Neutrophil (primary cell): ENCODE measurements around the gene IFNGR1.

Experiments used
- H3K27ac ChIP-seq: fragments of 200-600 bp; sonication (generic); 2 replicates; pipeline ENCODE4 v1.5.1; 2016; ENCODE audit warnings: mild to moderate bottlenecking, moderate library complexity
- H3K27me3 ChIP-seq: fragments of 200-600 bp; sonication (generic); 2 replicates; pipeline ENCODE4 v1.6.0; 2016; ENCODE audit warnings: mild to moderate bottlenecking
- H3K36me3 ChIP-seq: fragments of 200-600 bp; sonication (generic); 2 replicates; pipeline ENCODE4 v1.5.1; 2017
- H3K4me1 ChIP-seq, 2 experiments: fragments of 200-600 bp in 1 of 2; sonication (generic) in 1 of 2; 1 replicate in 1 of 2; 2 replicates in 1 of 2; pipeline versions ENCODE4 v1.5.1 to v1.6.1; 2013 to 2016; ENCODE audit warnings: low read depth in 1 of 2, low read length in 1 of 2, mild to moderate bottlenecking in 1 of 2, moderate library complexity in 1 of 2; ENCODE audit not compliant: control insufficient read depth in 1 of 2, insufficient read depth in 1 of 2
- H3K4me3 ChIP-seq, 2 experiments: fragments of 200-600 bp in 1 of 2; sonication (generic) in 1 of 2; 1 replicate in 1 of 2; 2 replicates in 1 of 2; pipeline ENCODE4 v1.5.1; 2013 to 2016; ENCODE audit warnings: low read depth in 1 of 2, low read length in 1 of 2, mild to moderate bottlenecking in 1 of 2, moderate library complexity in 1 of 2
- H3K9me3 ChIP-seq: fragments of 200-600 bp; sonication (generic); 2 replicates; pipeline ENCODE4 v1.5.1; 2016
- TF ChIP-seq, protein P1 (sequence below): fragments of 200-600 bp; sonication (generic); IDR thresholded peaks from 2 replicates; pipeline ENCODE4 v1.5.1; 2016; ENCODE audit warnings: antibody characterized with exemption

IFNGR1 gene

GRCh38 chr6:137218917-137219663 is at the start of gene IFNGR1:
Gene IFNGR1 (minus strand): TSS chr6:137219385. CDS start chr6:137219327, 58 bp downstream.
- TF ChIP-seq, protein P1, sequence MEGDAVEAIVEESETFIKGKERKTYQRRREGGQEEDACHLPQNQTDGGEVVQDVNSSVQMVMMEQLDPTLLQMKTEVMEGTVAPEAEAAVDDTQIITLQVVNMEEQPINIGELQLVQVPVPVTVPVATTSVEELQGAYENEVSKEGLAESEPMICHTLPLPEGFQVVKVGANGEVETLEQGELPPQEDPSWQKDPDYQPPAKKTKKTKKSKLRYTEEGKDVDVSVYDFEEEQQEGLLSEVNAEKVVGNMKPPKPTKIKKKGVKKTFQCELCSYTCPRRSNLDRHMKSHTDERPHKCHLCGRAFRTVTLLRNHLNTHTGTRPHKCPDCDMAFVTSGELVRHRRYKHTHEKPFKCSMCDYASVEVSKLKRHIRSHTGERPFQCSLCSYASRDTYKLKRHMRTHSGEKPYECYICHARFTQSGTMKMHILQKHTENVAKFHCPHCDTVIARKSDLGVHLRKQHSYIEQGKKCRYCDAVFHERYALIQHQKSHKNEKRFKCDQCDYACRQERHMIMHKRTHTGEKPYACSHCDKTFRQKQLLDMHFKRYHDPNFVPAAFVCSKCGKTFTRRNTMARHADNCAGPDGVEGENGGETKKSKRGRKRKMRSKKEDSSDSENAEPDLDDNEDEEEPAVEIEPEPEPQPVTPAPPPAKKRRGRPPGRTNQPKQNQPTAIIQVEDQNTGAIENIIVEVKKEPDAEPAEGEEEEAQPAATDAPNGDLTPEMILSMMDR: peak; percentile 48
- peak within 1 kb of the TSS; percentile 100 for H3K27ac ChIP-seq

GRCh38 chr6:137268911-137269310 is 49.7 kb upstream of the IFNGR1 start:
- Histone ChIP-seq H3K4me3 (no peak overlapping the region), H3K27ac (no peak overlapping the region), H3K9me3 (no peaks in the 10 kb centered on the region), H3K36me3 (no peaks in the 10 kb centered on the region), H3K4me1 (peaks cover 7 to 9% of the 10 kb centered on the region in 2 experiments), H3K27me3 (no peaks in the 10 kb centered on the region)
- TF ChIP-seq, protein P1: no peak

More at GRCh38 chr6:137218917-137219663, at the start of gene IFNGR1:
- Histone ChIP-seq H3K4me1 (peaks cover 85 to 86% of the 10 kb centered on the region in 2 experiments), H3K27me3 (no peaks in the 10 kb centered on the region), H3K9me3 (no peaks in the 10 kb centered on the region), H3K4me3 (peak within 1 kb of the TSS; percentile 77 to 92), H3K36me3 (peaks cover 24% of the 10 kb centered on the region)

- TF ChIP-seq, protein P1: no peak
- Histone ChIP-seq H3K4me1 (peaks cover 3% of the 10 kb centered on the region in 2 experiments), H3K4me3 (no peak overlapping the region), H3K27ac (no peak overlapping the region), H3K27me3 (no peaks in the 10 kb centered on the region), H3K36me3 (no peaks in the 10 kb centered on the region), H3K9me3 (no peaks in the 10 kb centered on the region)
These were observed 47.1 kb upstream of the IFNGR1 start for GRCh38 chr6:137266309-137266586.

DNA sequence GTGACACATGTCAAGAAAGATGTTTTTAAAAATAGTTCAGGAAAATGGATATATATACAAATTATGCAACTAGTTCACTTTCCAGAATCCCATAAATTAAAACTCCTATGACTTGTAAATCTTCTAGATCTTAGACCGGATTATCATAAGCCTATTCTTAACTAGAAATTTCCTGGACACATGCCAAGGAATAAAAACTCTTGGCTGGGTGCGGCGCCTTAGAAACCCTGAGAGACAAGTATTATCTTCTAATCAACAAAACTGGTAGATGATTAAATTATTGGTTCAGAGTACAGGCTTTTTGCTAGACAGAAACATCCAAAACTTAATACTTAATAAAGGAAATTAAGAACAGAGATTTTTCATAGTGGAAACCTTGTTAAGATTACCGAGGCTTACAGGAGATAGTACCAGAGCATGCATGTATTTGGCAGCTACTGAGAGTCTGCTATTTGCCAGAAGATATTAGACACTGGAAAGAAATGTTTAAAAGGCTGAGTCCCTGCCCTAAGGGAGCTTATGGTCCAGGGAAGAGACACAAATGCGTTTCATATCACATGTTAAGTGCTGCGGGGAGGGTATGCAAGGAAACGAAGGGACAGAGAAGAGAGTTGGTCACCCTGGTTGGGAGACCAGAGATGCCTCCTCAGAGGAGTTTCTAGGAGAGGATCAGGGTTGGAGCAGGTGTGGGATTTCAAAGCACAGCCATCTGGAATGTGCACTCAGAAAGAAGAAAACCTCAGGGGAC is 46.5 kb upstream of the IFNGR1 start:
- TF ChIP-seq, protein P1: no peak
- H3K36me3 ChIP-seq: no peaks in the 10 kb centered on the region
- no peak overlapping the region for H3K4me3 ChIP-seq
- no peak overlapping the region for H3K27ac ChIP-seq
- no peaks in the 10 kb centered on the region for H3K4me1 ChIP-seq
- H3K27me3 ChIP-seq: no peaks in the 10 kb centered on the region
- H3K9me3 ChIP-seq: no peaks in the 10 kb centered on the region

- H3K36me3 ChIP-seq: no peaks in the 10 kb centered on the region
- H3K27me3 ChIP-seq: no peaks in the 10 kb centered on the region
- no peaks in the 10 kb centered on the region for H3K9me3 ChIP-seq
- no peak overlapping the region for H3K27ac ChIP-seq
- TF ChIP-seq, protein P1: no peak
- no peaks in the 10 kb centered on the region for H3K4me1 ChIP-seq
- H3K4me3 ChIP-seq: no peak overlapping the region
These were observed 45.3 kb upstream of the IFNGR1 start for GRCh38 chr6:137264311-137265075.
